GM12891 (cell line): ENCODE data around the gene TPSAB1.
"Not testable (repeated sequence)": the region's sequence is repeated elsewhere in the genome, so short reads cannot be mapped to it uniquely, and the experiment has no call there.

Source experiments
- PAX5 ChIP-seq: IDR thresholded peaks from 2 replicates; pipeline ENCODE4 v1.6.1; 2011; ENCODE audit warnings: low read length, moderate library complexity, mild to moderate bottlenecking; ENCODE audit not compliant: insufficient read depth, severe bottlenecking
- POLR2A ChIP-seq: IDR thresholded peaks from 2 replicates; pipeline ENCODE4 v1.6.1; 2011; ENCODE audit warnings: low read depth, low read length, control low read depth
- POLR2AphosphoS5 ChIP-seq: IDR thresholded peaks from 2 replicates; pipeline ENCODE4 v1.6.1; 2011; ENCODE audit warnings: low read depth, low read length, control low read depth
- POU2F2 ChIP-seq: IDR thresholded peaks from 2 replicates; pipeline ENCODE4 v1.6.1; 2011; ENCODE audit warnings: low read depth, mild to moderate bottlenecking, control low read depth, low read length, moderate library complexity
- TAF1 ChIP-seq: IDR thresholded peaks from 2 replicates; pipeline ENCODE4 v1.6.1; 2011; ENCODE audit warnings: low read depth, low read length, control low read depth

DNA sequence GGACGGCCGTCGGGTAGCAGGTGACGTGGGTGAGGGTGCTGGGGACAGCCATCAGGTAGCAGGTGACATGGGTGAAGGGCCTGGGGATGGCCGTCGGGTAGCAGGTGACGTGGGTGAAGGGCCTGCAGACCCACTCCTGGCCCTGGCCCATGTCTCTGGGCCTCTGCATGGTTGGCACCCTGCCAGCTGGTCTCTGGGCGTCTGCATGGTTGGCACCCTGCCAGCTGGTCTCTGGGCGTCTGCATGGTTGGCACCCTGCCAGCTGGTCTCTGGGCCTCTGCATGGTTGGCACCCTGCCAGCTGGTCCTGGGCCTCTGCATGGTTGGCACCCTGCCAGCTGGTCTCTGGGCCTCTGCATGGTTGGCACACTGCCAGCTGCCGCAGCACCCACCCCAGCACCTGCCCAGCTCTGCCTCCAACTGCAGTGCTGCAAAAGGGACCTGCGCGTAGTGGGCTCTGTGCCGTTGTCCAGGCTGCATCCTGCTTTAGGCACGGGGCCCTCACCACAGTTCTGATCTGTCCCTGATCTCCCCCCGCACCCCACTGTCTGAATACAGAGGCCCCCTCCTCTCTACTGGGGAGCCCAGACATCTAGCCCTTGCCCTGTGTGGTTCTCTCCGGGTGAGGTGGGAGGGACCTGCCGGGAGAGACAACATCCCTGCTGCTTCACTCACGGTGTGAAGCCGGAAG, 31.4 kb downstream of the TPSAB1 start:
- TF ChIP-seq POLR2AphosphoS5, TAF1, POU2F2, POLR2A, PAX5: not testable (repeated sequence)
